Activated CD8-positive, alpha-beta memory T cell treated with anti-CD3 and anti-CD28 coated beads for 24 hours (primary cell): ENCODE results near the gene GMCL2.

ENCODE experiments used
- DNase-seq: peaks from one replicate; pipeline ENCODE4 v3.0.0-alpha.2; 2020

The GMCL2 gene

DNA sequence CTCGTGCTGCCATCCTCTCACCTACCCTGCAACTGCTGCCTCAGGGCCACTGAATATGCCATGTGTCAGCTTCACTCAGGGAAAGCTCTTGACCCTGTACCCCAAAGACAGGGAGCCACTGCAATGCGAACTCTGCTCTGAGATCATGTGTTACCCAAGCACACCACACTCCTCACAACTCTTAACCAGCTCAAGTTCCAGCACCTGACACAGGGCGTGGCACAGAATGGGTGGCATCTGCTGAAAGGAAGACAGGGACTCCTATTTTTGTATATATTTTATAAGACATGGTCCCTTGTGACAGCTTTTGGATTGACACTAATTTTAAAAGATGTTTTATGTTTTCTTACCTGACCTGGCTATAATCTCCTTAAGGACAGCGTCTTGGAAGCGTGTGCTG lies 34.7 kb upstream of the GMCL2 start:
- no peak for DNase-seq

DNA sequence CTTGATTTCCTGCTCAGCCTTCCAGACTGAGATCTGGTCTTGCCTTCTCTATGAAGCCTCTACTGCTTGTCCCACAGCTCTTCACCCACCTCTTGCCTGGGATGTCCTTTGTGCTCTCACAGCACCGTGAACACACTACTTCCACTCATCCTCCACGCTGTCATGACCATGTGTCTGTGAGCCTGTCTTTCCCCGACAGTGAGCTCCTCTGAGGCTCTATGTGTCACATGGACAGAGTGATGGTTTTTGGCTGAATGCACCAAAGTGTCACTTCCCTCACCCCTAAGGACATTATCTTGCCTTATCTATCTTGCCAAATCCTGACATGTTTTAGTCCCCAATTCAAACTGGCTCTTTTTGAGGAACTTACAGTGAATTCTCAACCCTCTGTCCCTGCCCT lies 34.1 kb upstream of the GMCL2 start:
- no peak for DNase-seq

DNA sequence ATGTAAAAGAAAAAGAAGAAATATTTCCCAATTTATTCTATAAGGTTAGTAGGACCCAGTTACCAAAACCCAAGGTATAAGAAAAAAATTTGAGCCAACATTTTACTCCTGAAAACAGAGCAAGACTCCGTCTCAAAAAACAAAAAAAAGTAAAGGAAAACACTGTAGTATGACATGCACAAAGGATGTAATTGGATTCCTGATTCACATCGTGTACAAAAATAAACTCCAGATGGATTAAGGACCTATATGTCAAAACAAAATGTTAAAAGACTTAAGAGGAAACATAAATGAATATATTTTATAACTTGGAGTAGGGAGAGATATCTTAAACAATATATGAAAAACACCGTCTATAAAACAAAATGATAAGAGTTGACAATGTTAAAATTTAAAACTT lies 31.7 kb upstream of the GMCL2 start:
- DNase-seq: no peak

DNA sequence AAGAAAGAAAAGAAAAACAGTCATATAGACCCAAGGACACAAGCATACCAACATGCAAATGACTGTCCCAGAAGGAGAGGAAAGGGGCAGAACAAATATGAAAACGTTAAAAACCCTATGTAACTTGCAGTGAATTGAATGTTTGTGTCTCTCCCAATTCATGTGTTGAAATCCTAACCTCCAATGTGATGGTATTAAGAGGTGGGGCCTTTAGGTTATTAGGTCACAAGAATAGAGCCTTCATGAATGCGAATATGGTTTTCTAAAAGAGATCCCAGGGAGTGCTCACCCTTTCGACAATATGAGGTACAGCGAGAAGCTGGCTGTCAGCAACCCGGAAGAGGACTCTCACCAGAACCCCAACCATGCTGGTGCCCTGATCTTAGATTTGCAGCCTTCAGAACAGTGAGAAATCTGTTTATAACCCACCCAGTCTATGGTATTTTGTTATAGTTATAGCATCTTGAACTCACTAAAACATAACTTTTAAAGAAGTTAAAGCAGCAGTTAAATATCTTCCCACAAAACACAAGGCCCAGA lies 31.1 kb upstream of the GMCL2 start:
- no peak for DNase-seq

DNA sequence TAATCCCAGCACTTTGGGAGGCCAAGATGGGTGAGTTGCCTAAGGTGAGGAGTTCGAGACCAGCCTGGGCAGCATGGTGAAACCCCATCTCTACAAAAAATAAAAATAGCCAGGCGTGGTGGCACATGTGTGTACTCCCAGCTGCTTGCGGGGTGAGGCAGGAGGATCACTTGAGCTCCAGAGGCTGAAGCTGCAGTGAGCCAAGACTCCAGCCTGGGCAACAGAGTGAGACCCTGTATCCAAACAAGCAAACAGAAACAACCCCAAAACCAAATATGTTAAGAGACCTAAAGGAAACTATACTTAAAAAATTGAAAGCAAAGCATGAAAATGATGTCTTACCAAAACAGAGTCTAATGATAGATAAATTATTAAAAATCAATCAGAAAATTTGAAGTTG lies 29.6 kb upstream of the GMCL2 start:
- DNase-seq: no peak

DNA sequence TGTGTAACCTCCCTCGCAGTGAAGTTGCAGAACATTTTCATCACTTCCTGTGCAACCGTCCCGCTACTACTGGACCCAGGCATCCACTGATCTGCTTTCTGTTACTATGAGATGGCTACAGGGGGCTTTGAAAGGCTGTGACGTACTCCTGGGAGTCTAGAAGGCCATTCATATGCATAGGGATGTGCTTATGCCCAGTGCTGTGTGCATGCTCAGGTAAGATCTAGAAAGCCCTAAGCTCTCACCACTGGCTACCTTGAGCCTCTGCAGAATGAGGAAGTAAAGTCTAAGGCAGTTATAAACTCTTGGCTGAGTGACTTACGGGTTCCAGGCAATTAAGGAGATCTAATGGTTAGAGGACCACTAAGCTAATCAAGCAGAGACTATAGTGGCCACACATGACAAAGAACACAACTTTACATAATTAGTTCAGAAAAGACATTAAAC lies 28.9 kb upstream of the GMCL2 start:
- DNase-seq: no peak

DNA sequence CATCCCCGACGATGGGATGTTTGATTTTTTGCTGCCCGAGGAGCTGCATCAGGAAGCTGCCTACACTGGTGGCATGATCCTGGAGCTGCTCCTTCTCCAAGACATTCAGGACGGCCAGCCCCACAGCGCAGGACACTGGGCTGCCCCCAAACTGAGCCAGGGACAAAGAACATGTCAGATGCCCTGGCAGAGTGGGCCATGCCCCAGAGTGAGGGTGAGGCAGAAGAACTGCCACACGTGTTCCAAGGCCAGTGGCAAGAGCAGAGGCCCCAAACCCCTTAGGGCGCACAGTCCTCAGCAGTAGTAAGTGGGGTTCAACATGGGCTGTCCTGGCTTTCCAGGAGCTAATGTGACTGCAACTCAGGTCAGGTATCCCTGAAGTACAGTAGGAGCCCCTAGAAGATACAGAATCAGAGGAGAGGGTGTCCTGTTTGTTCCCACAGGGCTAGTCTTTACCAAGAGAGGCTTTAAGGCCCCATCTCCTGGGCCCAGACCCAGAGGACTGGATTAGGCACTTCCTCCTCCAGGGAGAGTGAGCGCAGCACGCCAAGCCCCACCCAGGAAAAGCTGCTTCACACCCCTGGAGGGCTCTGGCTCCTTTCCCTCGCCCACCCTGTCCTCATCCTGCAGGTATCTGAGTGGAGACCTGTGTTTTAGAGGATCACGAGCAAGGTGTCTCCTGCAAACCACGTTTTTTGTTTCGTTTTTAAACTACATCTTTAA lies 28.3 kb upstream of the GMCL2 start:
- DNase-seq: no peak

DNA sequence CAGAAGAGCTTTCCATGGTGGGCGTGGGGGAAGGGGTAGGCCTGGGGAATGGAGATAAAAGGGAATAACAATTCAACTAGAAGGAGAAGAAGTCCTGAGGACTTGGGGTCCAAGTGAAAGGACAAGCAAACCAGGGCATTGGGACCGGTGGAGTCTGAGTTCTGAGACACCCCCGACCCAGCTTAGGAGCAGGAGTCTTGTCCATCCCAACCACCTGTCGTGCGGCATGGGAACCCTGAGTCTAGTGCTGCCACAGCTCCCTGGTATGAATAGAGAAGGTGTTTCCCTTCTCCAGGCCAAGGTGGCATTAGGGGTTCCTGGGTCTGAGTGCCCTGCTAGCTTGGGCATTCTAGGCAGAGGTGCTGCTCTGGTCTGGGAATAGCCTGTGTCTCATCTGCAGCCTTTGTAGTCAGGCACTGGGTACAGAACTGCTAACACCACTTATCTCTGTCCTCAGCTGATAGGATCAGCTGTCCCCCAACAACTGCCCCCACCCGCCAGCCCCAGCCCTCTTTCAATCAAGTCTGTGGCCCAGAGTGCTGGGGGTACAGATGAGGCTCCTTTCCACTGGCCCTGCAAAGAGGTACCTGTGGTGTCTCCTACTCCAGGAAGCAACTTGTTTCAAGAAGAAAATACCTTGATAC lies 27.1 kb upstream of the GMCL2 start:
- peak; percentile 63 for DNase-seq

DNA sequence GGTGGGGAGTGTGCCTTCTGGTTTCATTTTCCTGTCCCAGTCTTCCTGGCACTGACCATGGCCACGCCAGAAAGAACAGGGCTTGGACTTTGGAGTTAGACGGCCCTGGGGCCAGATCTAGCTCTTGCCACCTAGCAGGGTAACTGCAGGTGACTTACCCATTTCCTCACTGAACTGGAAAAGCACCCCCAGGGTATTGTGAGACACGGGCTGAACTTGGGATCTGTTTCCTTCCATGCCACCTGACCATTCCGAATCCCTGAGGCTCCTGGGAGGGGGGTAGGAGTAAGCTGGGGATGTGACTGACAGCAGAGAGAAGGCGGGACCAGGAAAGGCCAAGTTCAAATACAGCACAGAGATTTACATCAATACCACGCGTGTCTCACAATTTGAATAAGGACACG lies 26.6 kb upstream of the GMCL2 start:
- no peak for DNase-seq

DNA sequence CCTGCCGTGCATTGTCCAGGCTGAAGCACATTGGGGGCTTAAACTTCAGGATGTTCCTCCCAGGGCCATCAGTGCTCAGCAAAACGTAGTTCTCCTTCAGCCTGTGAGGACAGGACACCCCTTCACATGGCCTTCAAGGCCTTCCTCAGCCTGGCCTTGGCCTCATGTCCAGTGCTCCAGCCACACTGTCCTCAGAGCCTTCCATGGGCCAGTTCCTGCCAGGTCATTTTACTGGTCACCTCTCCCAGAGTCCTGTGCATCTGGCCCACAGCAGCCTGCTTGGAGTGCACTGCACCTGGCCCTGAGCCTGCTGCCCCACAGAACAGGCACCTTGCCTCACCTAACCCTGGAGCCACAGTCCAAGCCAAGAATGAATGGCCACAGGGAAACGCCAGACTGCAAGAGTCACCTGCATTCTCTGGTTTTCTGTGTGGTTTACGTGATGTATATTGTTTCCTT lies 25.9 kb upstream of the GMCL2 start:
- peak; percentile 68 for DNase-seq

DNA sequence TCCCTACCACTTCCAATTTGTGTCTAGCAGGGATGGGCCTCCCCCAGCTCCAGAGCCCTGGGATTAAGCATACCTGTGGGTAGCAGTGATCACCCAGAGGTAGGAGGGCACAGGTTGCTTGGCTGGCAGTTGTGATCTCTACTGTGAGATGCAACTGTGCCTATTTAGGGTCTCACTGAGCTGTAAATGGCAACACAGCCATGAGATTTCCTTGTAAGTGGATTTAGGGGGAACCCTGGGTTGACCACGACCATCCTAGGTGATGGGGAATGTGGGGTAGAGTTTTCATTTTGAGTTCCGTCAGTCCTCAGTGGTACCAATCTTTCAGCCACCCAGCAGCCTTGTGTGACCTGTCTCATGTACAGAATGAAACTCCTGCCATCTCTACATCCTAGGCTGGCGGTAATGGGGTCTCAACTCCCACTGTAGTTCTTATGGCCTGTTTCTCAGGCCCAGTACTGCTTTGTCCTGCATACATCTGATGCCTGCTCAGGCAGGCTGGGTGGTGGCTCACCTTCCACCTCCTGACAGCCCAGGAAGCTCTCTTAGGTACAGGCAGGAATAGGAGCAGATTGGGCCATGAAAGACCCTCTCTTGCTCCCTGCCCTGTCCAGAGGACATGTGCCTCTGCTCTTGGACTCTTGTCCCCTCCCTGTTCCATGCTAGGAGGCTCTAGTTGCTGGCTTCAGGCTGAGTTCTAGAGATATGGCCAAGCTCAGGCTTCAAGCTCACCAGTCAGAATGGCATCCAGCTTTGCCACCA lies 25.3 kb upstream of the GMCL2 start:
- DNase-seq: peak; percentile 63

DNA sequence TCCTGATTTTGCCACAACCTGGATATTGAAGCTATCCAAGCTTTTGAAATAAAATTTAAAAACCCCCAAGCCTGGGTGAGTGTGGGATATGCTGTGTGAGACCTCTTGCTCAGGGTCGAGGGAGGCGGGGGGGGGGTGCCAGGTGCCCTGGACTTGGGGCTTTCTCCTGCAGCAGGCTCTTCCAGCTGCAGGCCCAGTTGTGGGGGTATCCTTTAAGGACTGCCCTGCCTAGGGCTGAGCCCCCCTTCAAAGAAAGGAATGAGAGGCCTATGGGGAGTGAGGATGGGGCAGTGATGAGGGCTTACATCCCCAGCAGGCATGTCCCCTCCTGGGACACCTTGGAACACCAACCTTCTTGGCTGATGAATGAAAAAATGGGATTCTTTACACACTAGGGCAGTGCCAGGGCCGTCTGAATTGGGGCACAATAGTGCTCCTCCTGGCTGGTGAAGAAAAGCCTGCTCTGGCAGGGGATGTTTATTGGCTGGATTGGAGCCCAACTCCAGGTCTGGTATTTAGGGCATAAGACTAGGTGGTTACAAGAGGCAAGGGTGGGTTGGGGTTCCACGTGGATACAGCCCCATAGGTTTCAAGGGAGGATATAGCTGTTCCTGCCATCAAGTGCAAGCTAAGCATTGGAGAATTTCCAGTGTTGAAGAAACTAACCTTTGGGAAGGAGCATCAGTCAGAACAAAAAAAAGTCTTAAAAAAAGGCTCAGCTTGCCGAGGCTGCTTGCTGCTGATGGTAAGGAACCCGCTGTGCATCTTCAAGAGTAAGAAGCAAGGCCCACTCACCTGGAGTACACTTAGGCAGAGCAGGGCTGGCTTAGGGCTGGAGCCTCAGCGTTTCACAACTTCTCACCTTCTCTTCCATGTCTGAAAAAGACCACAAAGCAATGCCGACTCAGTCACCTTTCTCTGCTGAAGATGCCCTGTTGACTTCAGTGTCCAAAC lies 24.2 kb upstream of the GMCL2 start:
- peak; percentile 60 for DNase-seq

DNA sequence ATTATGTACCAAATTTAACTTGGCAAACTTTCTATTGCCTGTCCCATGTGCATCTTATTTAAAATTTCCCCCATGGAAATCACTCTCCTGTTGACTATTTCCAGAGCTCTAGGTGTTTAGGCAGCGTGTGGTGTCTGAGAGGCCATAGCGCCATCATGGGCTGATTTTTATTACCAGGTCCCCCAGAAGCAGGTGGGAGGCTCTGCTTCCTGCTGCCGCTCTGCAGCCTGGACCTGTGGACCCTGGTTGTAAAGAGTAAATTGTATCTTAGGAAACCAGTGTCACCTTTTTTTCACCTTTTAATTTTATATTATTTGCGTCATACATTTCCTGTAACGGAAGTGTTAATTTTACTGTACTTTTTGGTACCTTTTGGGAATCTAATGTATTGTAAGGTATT lies 23.5 kb upstream of the GMCL2 start:
- DNase-seq: no peak

DNA sequence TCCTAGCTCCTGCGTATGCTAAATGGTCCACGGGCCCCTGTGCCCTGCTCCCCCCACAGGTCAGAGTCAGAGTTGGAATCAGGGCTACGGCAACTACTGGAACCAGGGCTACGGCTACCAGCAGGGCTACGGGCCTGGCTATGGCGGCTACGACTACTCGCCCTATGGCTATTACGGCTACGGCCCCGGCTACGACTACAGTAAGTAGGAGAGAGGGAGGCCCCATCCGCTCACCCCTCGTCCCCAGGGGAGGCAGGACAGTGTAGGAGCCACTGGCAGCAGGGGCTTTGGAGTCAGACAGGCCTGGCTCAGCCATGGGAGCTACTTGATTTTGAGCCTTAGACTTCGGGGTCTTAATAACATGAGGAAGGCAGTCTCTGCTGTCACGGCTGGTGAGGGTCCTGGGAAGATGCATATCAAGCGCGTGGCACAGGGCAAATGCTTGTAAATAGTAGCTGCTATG lies 22.9 kb upstream of the GMCL2 start:
- no peak for DNase-seq

DNA sequence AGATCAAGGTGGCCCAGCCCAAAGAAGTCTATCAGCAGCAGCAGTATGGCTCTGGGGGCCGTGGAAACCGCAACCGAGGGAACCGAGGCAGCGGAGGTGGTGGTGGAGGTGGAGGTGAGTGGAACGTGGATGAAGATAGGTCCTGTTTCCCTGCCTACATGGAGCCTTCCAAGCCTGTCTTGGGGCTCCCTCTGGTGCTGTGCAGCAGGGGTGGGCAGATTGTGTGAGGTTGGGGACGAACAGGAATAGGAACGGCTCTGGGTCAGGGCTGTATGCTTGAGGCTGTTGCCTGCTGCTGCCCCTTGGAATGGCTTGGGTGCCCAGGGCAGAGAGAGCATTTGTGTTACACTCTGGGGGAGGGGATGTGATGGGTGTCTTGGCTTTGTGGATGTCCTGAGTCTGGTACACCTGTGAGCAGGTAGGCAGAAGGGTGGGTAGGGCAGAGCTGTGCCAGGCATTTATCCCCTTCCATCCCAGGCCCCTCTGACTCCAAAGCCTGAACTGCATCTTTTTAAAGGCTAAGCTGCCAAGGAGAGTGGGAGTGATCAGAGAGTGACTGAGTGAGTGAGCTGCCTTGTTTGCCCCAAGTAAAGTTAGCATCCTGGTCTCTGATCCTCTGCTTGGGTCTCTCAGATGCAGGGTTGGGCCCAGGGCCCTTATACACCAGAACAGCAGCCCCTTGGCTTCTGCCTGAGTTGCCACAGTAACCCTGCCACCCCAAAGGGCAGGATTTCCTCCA lies 22.3 kb upstream of the GMCL2 start:
- no peak for DNase-seq

DNA sequence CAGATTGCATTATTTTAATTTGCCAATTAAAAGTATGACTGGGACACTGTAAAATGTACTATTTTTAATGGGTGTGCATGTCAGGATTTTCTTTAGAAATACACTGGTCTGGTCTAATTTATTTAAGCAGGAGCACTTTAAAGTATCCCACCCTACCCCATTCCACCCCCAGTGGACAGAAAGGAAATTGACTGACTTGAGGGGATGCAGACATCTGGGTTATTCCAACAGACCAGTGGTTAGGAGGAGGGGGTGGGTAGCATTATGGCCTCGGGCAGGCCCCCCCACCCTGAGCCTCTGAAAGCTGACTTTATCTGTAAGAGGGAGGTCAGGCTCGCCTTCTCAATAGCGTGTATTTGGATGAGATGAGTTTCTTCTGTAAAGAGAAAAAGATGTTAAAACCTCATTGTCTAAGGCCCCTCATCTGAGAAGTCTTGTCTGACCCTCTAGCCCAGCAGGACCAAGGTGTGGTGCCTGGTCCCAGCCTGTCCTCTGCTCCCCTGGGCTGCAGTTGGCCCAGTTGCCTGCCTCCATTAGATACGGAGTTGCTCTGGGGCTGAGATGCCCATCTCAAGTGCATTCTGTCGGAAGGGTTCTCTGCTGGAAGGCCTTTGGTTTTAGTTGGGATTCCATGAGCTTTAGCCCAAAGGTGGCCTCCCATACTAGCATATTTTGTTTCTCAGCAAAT lies 21.5 kb upstream of the GMCL2 start:
- no peak for DNase-seq

DNA sequence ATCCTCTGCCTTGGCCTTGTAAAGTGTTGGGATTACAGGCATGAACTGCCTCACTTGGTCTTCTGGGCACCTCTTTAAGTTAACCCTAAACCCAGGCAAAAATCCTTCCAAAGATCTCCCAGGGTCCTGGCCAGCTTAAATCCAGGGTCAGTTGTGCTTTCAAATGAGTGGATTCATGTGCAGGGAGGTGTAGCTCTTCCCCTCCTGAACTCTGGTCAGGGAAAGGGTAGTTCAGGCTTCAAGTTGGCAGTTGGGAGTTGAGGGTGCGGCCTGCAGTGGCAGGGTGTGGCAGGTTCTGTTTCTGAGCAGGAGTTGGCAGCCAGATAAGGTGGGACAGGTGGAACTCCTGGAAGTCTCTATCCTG lies 20.7 kb upstream of the GMCL2 start:
- DNase-seq: no peak

DNA sequence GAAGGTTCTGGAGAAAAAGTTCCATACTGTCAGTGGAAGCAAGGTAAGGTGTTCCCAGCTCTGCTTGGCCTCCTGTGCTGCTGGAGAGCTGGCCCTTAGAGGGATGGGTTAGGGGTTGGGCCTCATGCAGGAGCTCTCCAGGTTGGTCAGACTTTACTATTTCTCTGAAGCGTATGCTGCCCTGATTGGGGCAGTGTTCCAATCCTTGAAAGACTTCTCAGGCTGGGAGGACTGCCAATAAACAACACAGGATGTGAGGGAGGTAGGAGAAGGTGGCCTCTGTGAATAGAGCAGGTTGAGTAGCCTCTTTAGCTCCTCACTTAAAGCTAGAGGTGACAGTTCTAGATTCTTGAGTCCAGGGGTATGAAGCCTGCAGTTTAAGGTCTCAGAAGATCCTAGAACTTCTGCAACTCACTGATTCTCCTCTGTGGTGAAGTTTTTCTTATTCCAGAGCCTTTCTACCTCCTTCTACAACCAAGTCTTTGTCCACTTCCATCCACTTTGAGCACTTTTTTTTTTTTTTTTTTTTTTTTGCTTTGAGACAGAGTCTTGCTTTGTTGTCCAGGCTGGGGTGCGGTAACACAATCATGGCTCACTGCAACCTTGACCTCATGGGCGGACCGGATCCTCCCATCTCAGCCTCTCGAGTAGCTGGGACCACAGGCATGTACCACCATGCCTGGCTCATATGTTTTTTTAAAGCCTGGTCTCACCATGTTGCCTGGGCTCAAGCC lies 20.2 kb upstream of the GMCL2 start:
- no peak for DNase-seq

DNA sequence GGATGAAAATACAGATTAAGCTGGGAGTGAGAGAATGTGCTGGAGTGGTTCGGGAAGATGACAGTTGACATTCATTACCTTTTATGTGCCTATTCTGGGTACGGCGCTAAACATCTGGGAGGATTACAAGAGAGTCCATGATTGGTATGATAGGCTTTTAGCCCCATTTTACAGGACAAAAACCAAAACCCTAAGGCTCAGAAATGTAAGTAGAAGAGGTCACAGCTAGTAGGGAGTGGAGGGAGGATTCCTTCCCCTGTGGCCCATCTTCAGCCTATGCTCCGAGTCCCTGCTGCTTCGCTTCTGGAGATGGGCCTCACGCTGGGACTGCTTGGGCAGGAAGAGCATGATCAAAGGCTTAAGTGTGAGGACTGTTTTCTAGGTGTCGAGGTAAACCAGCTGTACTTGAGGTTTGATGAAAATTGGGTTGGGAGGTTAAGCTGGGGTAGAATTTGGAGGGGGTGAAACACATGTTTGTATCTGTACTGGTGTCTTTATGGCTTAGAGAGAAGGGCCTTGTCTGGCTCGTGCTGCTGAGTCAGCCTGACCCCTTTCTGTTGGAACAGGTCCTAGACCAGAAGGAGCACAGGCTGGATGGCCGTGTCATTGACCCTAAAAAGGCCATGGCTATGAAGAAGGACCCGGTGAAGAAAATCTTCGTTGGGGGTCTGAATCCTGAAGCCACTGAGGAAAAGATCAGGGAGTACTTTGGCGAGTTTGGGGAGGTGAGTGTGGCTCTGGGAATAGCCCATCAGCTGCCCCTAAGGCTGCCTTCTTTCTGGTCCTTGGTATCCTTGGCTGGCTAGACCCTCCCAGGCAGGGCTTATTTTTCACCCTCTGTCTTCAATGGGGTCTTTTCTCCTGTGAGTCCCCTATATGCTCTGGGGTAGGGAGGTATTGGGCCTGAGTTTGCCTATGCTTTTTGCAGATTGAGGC lies 19.3 kb upstream of the GMCL2 start:
- DNase-seq: no peak
